ENCODE data around the gene ZNF354B. TPM values are rescaled to one million over a fixed set of nuclear protein-coding genes. Genes with fewer than 3 reads are reported as not detected.
A peak's percentile ranks its signal among the peaks of the same experiment; 100 is the strongest.
"Not testable (repeated sequence)": the region's sequence is repeated elsewhere in the genome, so short reads cannot be mapped to it uniquely, and the experiment has no call there.

Gene ZNF354B
- total RNA-seq, 4 donors from 2014 or later, result 2.4 to 42.3 (median 14.8) TPM

GRCh38 chr5:178832618-178833201 is 27.0 kb upstream of the ZNF354B start:
- no peaks in the 10 kb centered on the region for H3K27me3 ChIP-seq
- WGBS, 2 donors (ENCODE audit: low coverage in 1 of 2), result 81 to 98% methylated on average over 7 to 15 of the region's 15 CpGs
- no peaks in the 10 kb centered on the region for H3K36me3 ChIP-seq
- in situ Hi-C loops (cut with MboI; ENCODE audit: low pct_ligation_motif_present in 1 of 4, low pct_unique_long_range_greater_than_20kb in 1 of 4, low sequenced_read_pairs in 3 of 4), result no loop called here
- intact Hi-C loops (cut with DNase I; ENCODE audit: low total_unique reads), result no loop called here
- DNase-seq, result no peak
- no peaks in the 10 kb centered on the region for H3K9me3 ChIP-seq
- H3K27ac ChIP-seq, result no peak overlapping the region
- no peak overlapping the region for H3K4me3 ChIP-seq
- no peaks in the 10 kb centered on the region for H3K4me1 ChIP-seq
- TF ChIP-seq POLR2AphosphoS5 (IDR thresholded peaks at IDR 0.05) (no peak), POLR2A (IDR thresholded peaks at IDR 0.05) (no peak), EP300 (IDR thresholded peaks at IDR 0.05; ENCODE audit: low read depth) (no peak), CTCF (IDR thresholded peaks at IDR 0.05) (no peak)

- no peak for DNase-seq
- H3K27ac ChIP-seq, result no peak overlapping the region
- no peaks in the 10 kb centered on the region for H3K4me1 ChIP-seq
- no peaks in the 10 kb centered on the region for H3K36me3 ChIP-seq
- H3K9me3 ChIP-seq, result no peaks in the 10 kb centered on the region
- in situ Hi-C loops (cut with MboI; ENCODE audit: low pct_ligation_motif_present in 1 of 4, low pct_unique_long_range_greater_than_20kb in 1 of 4, low sequenced_read_pairs in 3 of 4) (no loop called here), intact Hi-C loops (cut with DNase I; ENCODE audit: low total_unique reads) (no loop called here)
- H3K4me3 ChIP-seq, result no peak overlapping the region
- WGBS, 2 donors (ENCODE audit: low coverage in 1 of 2), result 68% methylated on average over 4 of the region's 4 CpGs; no CpG with 5 or more reads in 1 of the 2 donors
- no peaks in the 10 kb centered on the region for H3K27me3 ChIP-seq
- TF ChIP-seq CTCF (IDR thresholded peaks at IDR 0.05), result no peak
- no peak for TF ChIP-seq EP300 (IDR thresholded peaks at IDR 0.05; ENCODE audit: low read depth)
- TF ChIP-seq POLR2AphosphoS5 (IDR thresholded peaks at IDR 0.05), result no peak
- TF ChIP-seq POLR2A (IDR thresholded peaks at IDR 0.05), result no peak
Observed at GRCh38 chr5:178836628-178837027, 23.1 kb upstream of the ZNF354B start.

- H3K36me3 ChIP-seq; intact Hi-C loops (cut with DNase I; ENCODE audit: low total_unique reads); H3K4me3 ChIP-seq; H3K9me3 ChIP-seq; H3K27me3 ChIP-seq; H3K27ac ChIP-seq; H3K4me1 ChIP-seq; in situ Hi-C loops (cut with MboI; ENCODE audit: low pct_ligation_motif_present in 1 of 4, low pct_unique_long_range_greater_than_20kb in 1 of 4, low sequenced_read_pairs in 3 of 4); DNase-seq: not testable (repeated sequence)
- WGBS, 2 donors (ENCODE audit: low coverage in 1 of 2), result 73% methylated on average over 25 of the region's 28 CpGs; no CpG with 5 or more reads in 1 of the 2 donors
Observed at GRCh38 chr5:178838695-178839318, 20.9 kb upstream of the ZNF354B start.

- intact Hi-C loops (cut with DNase I; ENCODE audit: low total_unique reads), result no loop called here
- in situ Hi-C loops (cut with MboI; ENCODE audit: low pct_ligation_motif_present in 1 of 4, low pct_unique_long_range_greater_than_20kb in 1 of 4, low sequenced_read_pairs in 3 of 4), result no loop called here
- no peaks in the 10 kb centered on the region for H3K4me1 ChIP-seq
- no peak overlapping the region for H3K27ac ChIP-seq
- H3K9me3 ChIP-seq, result no peaks in the 10 kb centered on the region
- peak; percentile 46 for DNase-seq
- WGBS, 2 donors (ENCODE audit: low coverage in 1 of 2), result 40% methylated on average over 4 of the region's 6 CpGs; no CpG with 5 or more reads in 1 of the 2 donors
- no peaks in the 10 kb centered on the region for H3K36me3 ChIP-seq
- TF ChIP-seq CTCF (IDR thresholded peaks at IDR 0.05), result peak; percentile 18 to 60 (median 53)
- no peak for TF ChIP-seq EP300 (IDR thresholded peaks at IDR 0.05; ENCODE audit: low read depth)
- H3K4me3 ChIP-seq, result no peak overlapping the region
- H3K27me3 ChIP-seq, result no peaks in the 10 kb centered on the region
Observed at GRCh38 chr5:178839319-178839704, 20.4 kb upstream of the ZNF354B start.

- H3K27ac ChIP-seq; H3K36me3 ChIP-seq; DNase-seq; in situ Hi-C loops (cut with MboI; ENCODE audit: low pct_ligation_motif_present in 1 of 4, low pct_unique_long_range_greater_than_20kb in 1 of 4, low sequenced_read_pairs in 3 of 4); H3K27me3 ChIP-seq; intact Hi-C loops (cut with DNase I; ENCODE audit: low total_unique reads); H3K4me1 ChIP-seq; H3K9me3 ChIP-seq; H3K4me3 ChIP-seq: not testable (repeated sequence)
- 86% methylated on average over 11 of the region's 11 CpGs; no CpG with 5 or more reads in 1 of the 2 donors for WGBS, 2 donors (ENCODE audit: low coverage in 1 of 2)
Observed at GRCh38 chr5:178840399-178840798, 19.4 kb upstream of the ZNF354B start.
